NK-92 (cell line): ENCODE measurements around the gene KRTAP5-9.
"Not testable (repeated sequence)": the region's sequence is repeated elsewhere in the genome, so short reads cannot be mapped to it uniquely, and the experiment has no call there.

Experiments used
- DNase-seq: peaks from one replicate; lab custom pipeline; 2025; ENCODE audit not compliant: unreplicated experiment; lab: John Stamatoyannopoulos, UW

Gene KRTAP5-9

DNA sequence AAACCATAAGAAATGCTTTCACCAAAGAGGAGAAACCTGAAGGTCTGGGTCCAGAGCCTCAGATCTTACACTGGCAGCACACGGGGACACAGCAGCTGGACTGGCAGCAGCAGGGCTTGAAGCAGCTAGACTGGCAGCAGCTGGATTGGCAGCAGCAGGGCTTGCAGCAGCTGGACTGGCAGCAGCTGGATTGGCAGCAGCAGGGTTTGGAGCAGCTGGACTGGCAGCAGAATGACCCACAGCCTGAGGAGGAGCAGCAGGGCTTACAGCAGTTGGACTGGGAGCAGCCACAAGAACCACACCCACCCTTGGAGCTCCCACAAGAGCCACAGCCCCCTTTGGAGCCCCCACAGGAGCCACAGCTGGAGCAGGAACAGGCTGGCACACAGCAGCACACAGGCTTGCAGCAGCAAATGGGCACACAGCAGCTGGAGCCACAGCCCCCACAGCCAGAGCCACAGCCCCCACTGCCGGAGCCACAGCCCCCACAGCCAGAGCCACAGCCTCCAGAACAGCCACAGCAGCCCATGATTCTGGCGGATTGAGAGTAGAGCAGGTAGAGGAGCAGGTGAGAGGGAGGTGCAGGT lies 34.2 kb downstream of the KRTAP5-9 start, which contains the start of gene KRTAP5-11:
Gene KRTAP5-11 (minus strand): TSS at position 567 of the 587 bp plus-strand sequence. CDS start 38 bp downstream, at position 529.
- DNase-seq: no peak

- not testable (repeated sequence) for DNase-seq
Measured at GRCh38 chr11:71582969-71583368, 34.7 kb downstream of the KRTAP5-9 start.

GRCh38 chr11:71585673-71586072 lies 37.5 kb downstream of the KRTAP5-9 start:
- not testable (repeated sequence) for DNase-seq

GRCh38 chr11:71588314-71588713 lies 40.1 kb downstream of the KRTAP5-9 start:
- not testable (repeated sequence) for DNase-seq

DNA sequence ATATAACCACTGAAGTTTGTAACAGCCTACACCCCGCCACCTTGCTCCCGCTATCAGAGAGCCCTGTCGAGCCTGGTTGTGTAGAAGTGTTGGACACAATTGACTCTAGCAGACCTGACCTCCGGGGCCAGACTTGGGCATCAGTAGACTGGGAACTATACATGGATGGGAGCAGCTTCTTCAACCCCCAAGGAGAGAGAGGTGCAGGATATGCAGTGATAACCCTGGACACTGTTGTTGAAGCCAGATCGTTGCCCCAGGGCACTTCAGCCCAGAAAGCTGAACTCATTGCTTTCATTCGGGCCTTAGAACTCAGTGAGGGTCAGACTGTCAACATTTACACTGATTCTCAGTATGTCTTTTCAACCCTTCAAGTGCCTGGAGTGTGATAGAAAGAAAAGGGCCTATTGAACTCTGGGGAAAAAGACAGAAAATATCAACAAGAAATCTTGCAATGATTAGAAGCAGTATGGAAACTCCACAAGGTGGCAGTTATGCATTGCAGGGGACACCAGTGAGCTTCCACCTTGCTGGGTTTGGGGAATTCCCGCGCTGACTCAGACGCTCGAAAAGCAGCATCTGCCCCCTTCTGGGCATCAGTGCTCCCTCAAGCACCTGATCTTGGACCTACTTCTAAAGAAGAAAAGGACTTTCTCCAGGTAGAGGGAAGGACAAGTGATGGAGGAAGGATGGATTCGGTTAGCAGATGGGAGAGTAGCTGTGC lies 40.8 kb downstream of the KRTAP5-9 start:
- not testable (repeated sequence) for DNase-seq

DNA sequence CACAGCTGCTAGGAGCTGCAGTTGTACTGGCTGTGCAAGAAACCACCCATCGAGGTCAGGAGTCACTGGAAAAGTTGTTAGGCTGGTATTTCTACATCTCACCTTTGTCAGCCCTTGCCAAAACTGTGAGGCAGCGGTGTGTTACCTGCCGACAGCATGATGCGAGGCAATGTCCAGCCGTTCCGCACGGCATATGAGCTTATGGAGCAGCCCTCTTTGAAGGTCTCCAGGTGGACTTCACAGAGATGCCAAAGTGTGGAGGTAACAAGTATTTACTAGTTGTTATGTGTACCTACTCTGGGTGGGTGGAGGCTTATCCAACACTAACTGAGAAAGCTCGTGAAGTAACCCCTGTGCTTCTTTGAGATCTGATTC lies 41.3 kb downstream of the KRTAP5-9 start:
- DNase-seq: not testable (repeated sequence)
